Stomach (tissue), 4 donors: Measurements from ENCODE around the gene SPAG16.

Experiments used
- POLR2A ChIP-seq, 4 donors: fragments of 450-650 bp; IDR thresholded peaks; one replicate each; pipeline ENCODE4 v1.6.1; 2016; ENCODE audit warnings: antibody characterized with exemption in 4 of 4, control low read depth in 2 of 4, mild to moderate bottlenecking in 1 of 4, moderate library complexity in 1 of 4
- POLR2AphosphoS5 ChIP-seq, 3 donors: sonication (generic); formaldehyde crosslinking; IDR thresholded peaks; one replicate each; pipeline ENCODE4 v1.6.1; 2016; ENCODE audit warnings: antibody characterized with exemption in 3 of 3
- TF ChIP-seq, protein P1 (sequence below), 7 experiments: fragments of 450-650 bp in 4 of 7; fragments of 200-600 bp in 3 of 7; sonication (generic) in 3 of 7; IDR thresholded peaks; one replicate each; pipeline ENCODE4 v1.5.1; 2016 to 2019; ENCODE audit warnings: antibody characterized with exemption in 7 of 7, control low read depth in 2 of 7, mild to moderate bottlenecking in 1 of 7

DNA sequence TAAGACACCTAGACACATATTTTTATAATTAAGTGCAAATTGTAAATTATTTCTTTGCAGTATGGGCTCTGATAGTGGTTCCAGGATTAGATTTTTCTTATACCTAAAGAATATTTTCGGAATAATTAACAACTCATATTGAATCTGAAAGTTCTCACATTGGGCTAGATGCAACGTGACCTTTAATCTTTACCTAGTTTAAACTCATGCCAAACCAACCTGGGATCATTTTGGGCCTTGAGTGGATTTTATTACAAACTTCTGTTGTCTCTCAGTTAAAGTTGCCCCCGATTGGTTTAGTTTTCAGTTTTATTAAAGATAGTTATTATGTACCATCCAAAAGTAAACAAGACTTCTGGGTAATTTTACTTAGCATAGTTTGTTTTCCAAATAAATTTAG lies 896.4 kb downstream of the SPAG16 start:
- TF ChIP-seq, protein P1, sequence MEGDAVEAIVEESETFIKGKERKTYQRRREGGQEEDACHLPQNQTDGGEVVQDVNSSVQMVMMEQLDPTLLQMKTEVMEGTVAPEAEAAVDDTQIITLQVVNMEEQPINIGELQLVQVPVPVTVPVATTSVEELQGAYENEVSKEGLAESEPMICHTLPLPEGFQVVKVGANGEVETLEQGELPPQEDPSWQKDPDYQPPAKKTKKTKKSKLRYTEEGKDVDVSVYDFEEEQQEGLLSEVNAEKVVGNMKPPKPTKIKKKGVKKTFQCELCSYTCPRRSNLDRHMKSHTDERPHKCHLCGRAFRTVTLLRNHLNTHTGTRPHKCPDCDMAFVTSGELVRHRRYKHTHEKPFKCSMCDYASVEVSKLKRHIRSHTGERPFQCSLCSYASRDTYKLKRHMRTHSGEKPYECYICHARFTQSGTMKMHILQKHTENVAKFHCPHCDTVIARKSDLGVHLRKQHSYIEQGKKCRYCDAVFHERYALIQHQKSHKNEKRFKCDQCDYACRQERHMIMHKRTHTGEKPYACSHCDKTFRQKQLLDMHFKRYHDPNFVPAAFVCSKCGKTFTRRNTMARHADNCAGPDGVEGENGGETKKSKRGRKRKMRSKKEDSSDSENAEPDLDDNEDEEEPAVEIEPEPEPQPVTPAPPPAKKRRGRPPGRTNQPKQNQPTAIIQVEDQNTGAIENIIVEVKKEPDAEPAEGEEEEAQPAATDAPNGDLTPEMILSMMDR (IDR thresholded peaks at IDR 0.05) = no peak
- no peak for TF ChIP-seq POLR2A (IDR thresholded peaks at IDR 0.05)
- TF ChIP-seq POLR2AphosphoS5 (IDR thresholded peaks at IDR 0.05) = no peak
